ENCODE data around the gene CTNNA2.

DNA sequence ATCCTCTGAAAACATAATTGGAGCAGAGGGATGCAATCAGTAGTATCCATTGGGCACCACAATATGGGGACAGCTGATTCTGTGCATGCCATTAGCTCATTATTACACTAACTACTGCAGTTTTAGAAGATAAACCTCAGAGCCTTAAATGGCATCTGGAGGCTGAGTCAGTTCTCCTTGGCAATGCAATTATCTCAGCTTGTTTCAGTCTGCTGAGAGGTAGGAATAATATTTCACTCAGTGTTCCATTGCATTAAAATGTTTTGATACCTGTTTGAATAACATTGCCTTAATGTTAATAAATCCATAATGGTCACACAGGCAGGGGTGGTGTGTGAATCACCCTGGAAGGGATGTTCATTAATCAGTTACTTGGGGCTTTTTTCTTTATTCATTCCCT is 482.1 kb downstream of the CTNNA2 start:
- no peak for TF ChIP-seq POLR2A (IDR thresholded peaks at IDR 0.05)
- TF ChIP-seq, protein P1, sequence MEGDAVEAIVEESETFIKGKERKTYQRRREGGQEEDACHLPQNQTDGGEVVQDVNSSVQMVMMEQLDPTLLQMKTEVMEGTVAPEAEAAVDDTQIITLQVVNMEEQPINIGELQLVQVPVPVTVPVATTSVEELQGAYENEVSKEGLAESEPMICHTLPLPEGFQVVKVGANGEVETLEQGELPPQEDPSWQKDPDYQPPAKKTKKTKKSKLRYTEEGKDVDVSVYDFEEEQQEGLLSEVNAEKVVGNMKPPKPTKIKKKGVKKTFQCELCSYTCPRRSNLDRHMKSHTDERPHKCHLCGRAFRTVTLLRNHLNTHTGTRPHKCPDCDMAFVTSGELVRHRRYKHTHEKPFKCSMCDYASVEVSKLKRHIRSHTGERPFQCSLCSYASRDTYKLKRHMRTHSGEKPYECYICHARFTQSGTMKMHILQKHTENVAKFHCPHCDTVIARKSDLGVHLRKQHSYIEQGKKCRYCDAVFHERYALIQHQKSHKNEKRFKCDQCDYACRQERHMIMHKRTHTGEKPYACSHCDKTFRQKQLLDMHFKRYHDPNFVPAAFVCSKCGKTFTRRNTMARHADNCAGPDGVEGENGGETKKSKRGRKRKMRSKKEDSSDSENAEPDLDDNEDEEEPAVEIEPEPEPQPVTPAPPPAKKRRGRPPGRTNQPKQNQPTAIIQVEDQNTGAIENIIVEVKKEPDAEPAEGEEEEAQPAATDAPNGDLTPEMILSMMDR (IDR thresholded peaks at IDR 0.05) = no peak
